CD1c-positive myeloid dendritic cell (primary cell): ENCODE results near the gene CIB4.
A peak's percentile ranks its signal among the peaks of the same experiment; 100 is the strongest.
"Not testable (repeated sequence)": the region's sequence is repeated elsewhere in the genome, so short reads cannot be mapped to it uniquely, and the experiment has no call there.

Experiments
- DNase-seq: peaks from one replicate; pipeline ENCODE4 v3.0.0-alpha.2; 2016; ENCODE audit errors: extremely low spot score

Gene CIB4

GRCh38 chr2:26568076-26568890 lies 72.9 kb downstream of the CIB4 start:
- no peak for DNase-seq

DNA sequence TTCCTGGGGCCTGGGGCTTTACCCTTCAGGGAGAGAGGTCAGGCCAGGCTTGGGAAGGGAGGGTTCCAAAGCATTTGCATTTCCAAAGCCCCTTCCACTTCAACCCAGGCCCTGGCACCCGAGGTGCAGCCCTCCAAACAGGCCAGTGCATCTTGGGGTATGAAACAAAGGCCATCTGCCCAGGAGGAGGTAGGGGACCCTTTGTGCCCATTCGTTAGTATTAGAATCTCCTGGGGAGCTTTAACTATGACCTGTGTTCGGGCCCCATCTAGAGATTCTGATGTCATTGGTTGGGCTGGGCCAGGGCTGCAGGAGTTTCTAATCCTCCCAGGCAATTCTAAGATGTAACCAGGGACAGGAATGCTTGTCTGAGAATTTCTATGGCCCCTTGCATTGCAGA lies 73.6 kb downstream of the CIB4 start:
- DNase-seq: no peak

DNA sequence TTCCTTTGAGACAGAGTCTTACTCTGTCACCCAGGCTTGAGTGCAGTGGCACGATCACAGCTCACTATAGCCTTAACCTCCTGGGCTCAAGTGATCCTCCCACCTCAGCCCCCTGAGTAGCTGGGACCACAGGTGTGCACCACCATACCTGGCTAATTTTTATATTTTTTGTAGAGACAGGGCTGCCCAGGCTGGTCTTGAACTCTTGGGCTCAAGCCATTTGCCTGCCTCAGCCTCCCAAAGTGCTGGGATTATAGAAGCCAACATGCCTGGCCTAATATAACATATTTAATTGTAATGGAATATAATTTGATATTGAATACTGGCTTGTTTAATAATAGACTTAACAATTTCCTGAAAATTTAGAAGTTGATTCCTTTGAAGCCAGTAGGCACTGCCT lies 74.4 kb downstream of the CIB4 start:
- DNase-seq: not testable (repeated sequence)

- no peak for DNase-seq
Measured at GRCh38 chr2:26566081-26566375, 75.1 kb downstream of the CIB4 start.

- no peak for DNase-seq
Measured at GRCh38 chr2:26564121-26564644, 77.0 kb downstream of the CIB4 start.

- no peak for DNase-seq
Measured at GRCh38 chr2:26563686-26564085, 77.5 kb downstream of the CIB4 start.

- DNase-seq: peak; percentile 3
Measured at GRCh38 chr2:26562811-26563645, 78.1 kb downstream of the CIB4 start.

GRCh38 chr2:26561918-26562810 lies 79.0 kb downstream of the CIB4 start:
- peak; percentile 12 for DNase-seq

DNA sequence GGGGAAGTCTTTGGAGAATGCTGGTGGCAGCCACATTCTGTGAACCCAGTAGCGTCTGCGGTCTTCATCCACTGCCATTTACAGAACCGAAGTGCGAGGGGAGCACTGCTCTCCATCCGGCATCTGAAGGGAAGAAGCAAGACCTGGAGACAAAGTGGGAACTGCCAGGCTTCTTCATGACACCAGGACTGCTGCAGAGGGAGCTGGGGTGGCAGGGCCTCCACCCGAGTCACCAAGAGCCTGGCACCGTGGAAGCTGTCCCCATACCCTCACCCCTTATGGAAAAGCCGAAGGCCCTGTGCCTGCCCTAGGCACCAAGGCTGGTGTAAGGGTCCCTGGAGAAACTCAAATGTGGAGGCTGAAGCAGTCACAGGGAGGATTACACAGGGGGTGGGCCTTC lies 79.8 kb downstream of the CIB4 start:
- no peak for DNase-seq

- no peak for DNase-seq
Measured at GRCh38 chr2:26560892-26561291, 80.3 kb downstream of the CIB4 start.

GRCh38 chr2:26559556-26559955 lies 81.6 kb downstream of the CIB4 start:
- DNase-seq: no peak

GRCh38 chr2:26559044-26559405 lies 82.1 kb downstream of the CIB4 start:
- no peak for DNase-seq

GRCh38 chr2:26558271-26559043 lies 82.7 kb downstream of the CIB4 start:
- DNase-seq: no peak

DNA sequence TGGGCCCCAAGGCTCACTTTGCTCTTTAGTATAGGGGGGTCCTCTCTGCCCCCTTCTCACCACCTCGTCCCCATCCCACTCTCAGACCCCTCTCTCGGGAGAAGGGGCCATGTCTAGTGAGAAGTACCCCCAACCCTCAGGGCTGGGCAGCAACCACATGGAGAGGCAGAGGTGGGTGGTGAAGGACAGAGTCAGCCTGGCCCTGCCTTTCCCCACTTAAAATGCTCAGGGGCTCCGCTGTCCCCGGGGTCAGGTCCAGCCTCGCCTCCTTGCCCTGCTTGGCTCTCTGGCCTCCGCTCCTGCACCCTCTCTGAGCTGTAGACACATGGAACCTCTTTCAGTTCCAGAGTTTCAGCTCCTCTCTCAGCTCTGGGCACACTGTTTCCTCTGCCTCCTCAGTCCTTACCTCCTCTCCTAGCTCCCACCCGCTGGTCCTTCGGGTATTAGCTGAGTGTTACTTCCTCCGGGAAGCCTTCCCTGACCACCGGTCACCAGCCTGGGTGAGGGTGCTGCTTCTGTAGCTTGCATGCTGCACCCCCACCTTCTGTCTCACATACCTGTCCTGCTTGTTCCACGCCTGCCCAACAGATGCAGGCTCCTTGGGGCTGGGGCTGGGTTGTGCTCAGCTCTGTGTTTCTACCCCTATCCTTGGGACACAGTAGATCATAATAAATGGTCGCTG lies 83.8 kb downstream of the CIB4 start:
- no peak for DNase-seq

- no peak for DNase-seq
Measured at GRCh38 chr2:26556309-26557243, 84.6 kb downstream of the CIB4 start.

DNA sequence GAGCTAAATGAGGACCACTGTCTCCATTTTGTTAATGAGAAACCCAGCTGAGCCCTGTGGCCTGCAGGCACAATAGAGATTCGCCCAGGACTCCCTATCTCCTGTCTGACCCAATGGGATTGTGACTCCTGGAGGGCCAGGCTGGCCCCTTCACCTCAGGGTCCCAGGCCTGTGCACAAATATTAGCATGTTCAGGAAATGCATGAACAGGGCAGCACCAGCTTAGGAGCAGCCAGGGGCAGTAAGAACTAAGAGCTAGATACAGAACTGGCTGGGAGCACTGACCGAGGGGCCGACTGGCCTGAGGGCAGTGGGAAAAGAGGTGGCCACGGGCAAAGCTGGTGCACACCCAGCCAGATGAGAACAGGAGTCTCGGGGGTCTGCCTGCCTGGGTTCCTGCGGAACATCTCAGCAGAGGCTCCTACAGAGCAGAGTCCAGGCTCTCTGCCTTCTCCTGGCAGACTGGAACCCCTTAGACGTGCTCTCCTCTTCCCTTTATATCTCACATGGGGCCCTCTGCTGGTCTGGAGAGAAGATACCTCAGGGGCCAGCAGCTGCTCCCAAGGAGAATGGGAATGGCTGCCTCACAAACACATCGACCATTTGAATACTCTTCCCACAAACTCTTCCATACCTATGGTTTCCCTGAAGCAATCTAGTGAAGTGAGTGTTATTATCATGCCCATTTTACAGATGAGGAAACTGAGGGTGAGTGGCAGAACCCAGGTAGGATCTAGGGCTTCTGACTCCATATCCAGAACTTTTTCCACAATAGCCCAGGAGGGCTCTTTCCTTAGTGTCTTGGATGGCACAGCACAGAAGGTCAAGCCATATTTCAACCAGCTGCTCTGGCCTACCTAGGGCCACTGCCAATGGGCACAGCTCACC lies 85.7 kb downstream of the CIB4 start:
- no peak for DNase-seq

- no peak for DNase-seq
Measured at GRCh38 chr2:26552641-26553374, 88.4 kb downstream of the CIB4 start.
